Activated T-cell treated with anti-CD3 and anti-CD28 coated beads, Interleukin-2, amount 50 U/mL, for 72 hours (primary cell): ENCODE data around the gene CBX7. TPM values are rescaled to one million over a fixed set of nuclear protein-coding genes. Genes with fewer than 3 reads are reported as not detected.

Experiments
- ATAC-seq, 2 donors: fragments of 150-1000 bp; cut with Tn5 transposase; replicated peaks in 1 of 2; 2 replicates each; pipeline ENCODE4 v1.10.0; 2021; ENCODE audit warnings: moderate library complexity in 2 of 2, mild to moderate bottlenecking in 1 of 2
- DNase-seq, 2 donors: peaks; one replicate each; pipeline ENCODE4 v3.0.0; 2021 to 2022; ENCODE audit warnings: mixed read lengths in 1 of 2
- H3K27ac Mint-ChIP-seq: one replicate; pipeline ENCODE4 v1.8.0; 2022; ENCODE audit warnings: mild to moderate bottlenecking, moderate library complexity, mixed read lengths
- H3K27me3 Mint-ChIP-seq: one replicate; pipeline ENCODE4 v1.8.0; 2022; ENCODE audit warnings: low read depth, mixed read lengths
- H3K36me3 Mint-ChIP-seq, 2 donors: one replicate each; pipeline ENCODE4 v1.8.0; 2022; ENCODE audit warnings: mixed read lengths in 2 of 2, mild to moderate bottlenecking in 1 of 2; ENCODE audit not compliant: insufficient read depth in 2 of 2
- H3K4me1 Mint-ChIP-seq: one replicate; pipeline ENCODE4 v1.8.0; 2022; ENCODE audit warnings: low read depth, mixed read lengths
- H3K4me3 Mint-ChIP-seq, 2 donors: one replicate each; pipeline ENCODE4 v1.8.0; 2022; ENCODE audit warnings: mild to moderate bottlenecking in 2 of 2, mixed read lengths in 2 of 2, moderate library complexity in 2 of 2
- H3K9me3 Mint-ChIP-seq, 2 donors: one replicate each; pipeline ENCODE4 v1.8.0; 2022; ENCODE audit warnings: mixed read lengths in 2 of 2
- total RNA-seq, 2 donors: library from RNA; stranded (reverse); gene quantifications; one replicate each; pipeline ENCODE4 v1.2.3, GENCODE V29; 2022

CBX7 gene
- total RNA-seq, 2 donors from 2014 or later: 41.5 to 61.0 TPM

DNA sequence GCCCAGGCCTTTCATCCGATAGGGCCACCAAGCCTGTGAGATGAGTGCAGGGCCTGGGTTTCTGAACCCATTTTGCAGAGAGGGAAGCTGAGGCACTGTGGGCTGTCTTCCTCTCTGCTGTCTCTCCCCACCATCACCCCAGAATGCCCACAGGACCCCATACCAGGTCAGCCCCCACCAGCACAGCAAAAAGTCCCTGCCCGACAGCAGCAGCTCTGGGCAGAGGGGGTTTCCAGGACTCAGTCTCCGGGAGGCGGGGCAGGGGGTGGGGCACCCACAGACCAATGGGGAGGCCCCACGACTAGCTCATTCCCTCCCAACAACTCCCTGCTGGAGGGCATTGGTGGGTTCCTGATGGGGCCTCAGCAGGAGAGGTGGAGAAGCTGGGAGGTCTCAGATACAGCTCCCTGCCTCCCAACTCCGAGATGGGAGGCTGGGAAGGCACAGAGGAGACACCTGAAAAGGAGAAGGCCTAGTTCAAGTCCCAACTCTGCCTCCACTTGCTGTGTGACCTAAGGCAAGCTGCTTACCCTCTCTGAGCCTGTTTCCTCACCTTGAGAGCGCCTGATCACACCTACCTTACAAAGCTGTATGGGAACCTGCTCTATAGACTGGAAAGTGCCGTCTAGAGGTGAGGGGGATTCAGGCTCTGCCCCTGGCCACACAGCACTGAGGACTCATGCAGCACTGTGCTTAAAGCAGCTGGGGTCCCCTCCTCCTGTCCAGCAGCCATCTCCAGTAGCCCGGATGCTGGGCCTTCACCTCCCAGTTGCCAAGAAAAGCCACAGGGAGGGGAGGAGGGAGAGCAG lies 3.5 kb downstream of the CBX7 start:
- H3K4me1 Mint-ChIP-seq: peaks cover 56% of the 10 kb centered on the region
- peak overlapping the region; percentile 58 to 88 for H3K4me3 Mint-ChIP-seq
- ATAC-seq (peak; percentile 16 to 37), DNase-seq (peak; percentile 73 to 80)
- no peaks in the 10 kb centered on the region for H3K9me3 Mint-ChIP-seq
- H3K27me3 Mint-ChIP-seq: peaks cover 8% of the 10 kb centered on the region
- H3K27ac Mint-ChIP-seq: peak overlapping the region; percentile 65
- peaks cover 0 to 1% of the 10 kb centered on the region in 2 donors for H3K36me3 Mint-ChIP-seq

DNA sequence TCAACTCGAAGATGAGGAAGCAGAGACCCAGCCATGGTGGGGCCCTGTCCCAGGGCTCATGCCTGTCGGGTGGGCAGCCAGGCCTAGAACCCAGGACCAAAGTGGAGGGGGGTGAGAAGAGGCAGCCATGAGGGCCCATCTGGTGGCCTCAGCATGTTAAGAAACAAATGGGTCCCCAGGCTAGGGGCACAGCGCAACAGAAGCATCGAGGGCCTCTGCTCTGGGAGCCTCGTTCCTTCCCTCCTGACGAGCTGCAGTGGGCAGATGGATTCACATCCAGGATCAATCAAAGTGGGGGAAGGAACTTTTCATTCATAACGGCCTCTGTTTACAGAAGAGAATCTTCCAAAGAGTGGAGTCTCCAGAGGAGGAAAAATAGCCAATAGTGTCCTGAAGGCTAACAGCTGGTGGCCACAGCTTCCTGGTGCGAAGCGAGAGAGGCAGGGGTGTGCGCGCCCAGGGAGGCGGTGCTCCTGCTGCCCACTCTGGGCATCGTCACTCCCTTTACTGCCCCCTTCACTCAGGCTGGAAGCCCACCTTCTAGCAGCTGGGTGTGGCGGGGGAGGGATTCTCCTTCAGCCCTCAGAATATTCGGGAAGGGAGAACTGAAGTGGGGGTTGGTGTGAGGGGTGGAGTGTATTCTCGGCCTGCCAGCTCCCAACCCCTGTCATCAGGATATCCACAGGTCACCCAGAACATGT lies 4.3 kb downstream of the CBX7 start:
- Mint-ChIP-seq H3K27ac (no peak overlapping the region), H3K4me3 (peak overlapping the region; percentile 58 to 88), H3K9me3 (no peaks in the 10 kb centered on the region), H3K27me3 (no peaks in the 10 kb centered on the region), H3K4me1 (peaks cover 52% of the 10 kb centered on the region), H3K36me3 (no peaks in the 10 kb centered on the region)
- ATAC-seq: no peak
- no peak for DNase-seq

GRCh38 chr22:39147335-39148025 lies 5.0 kb downstream of the CBX7 start:
- no peak for DNase-seq
- H3K4me1 Mint-ChIP-seq: peaks cover 52% of the 10 kb centered on the region
- no peak for ATAC-seq
- H3K27ac Mint-ChIP-seq: peak overlapping the region; percentile 42
- no peaks in the 10 kb centered on the region for H3K36me3 Mint-ChIP-seq
- H3K4me3 Mint-ChIP-seq: peak overlapping the region; percentile 10 to 52
- H3K27me3 Mint-ChIP-seq: no peaks in the 10 kb centered on the region
- H3K9me3 Mint-ChIP-seq: no peaks in the 10 kb centered on the region

DNA sequence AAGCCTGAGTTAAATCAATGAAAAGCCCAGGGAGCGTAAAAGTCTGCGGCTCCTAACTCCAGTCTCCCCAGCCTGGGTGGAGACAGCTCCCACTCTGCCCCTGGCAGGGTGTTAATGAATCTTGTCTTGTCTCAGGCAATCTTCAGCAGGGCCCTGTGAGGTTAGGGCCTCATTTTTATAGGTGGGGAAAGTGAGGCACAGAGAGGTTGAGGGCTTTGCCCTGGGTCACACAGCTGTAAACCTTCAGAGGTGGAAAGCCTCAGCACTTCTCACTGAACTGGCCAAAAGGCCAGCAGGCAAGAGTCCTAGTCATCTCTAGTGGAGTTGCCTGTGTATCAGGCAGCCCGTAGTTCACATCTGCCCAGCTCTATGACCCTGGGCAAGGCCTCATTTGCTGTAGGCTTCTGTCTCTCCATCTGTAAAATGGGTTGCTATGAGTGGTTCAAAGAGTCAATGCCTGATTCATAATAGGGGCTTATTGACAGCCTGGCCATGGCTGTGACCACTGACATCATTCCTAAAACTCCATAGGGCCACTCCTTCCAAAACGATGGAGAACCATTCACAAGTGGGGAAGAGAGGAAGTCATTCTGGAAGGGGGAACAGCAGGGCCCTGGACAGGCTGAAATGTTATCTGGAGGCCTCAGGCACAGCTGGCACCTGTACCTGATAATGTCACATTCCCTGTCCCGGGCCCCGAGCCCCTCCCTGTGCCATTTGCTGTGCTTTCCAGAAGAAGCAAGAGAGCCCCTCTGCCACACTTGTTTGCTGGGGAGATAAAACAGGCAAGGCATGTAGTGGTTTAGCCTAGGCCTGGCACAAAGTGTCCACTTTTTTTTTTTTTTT lies 6.0 kb downstream of the CBX7 start:
- peak overlapping the region; percentile 68 for H3K27ac Mint-ChIP-seq
- no peak for DNase-seq
- no peaks in the 10 kb centered on the region for H3K9me3 Mint-ChIP-seq
- ATAC-seq: no peak
- H3K36me3 Mint-ChIP-seq: no peaks in the 10 kb centered on the region
- H3K4me3 Mint-ChIP-seq: peak overlapping the region; percentile 81 to 83
- H3K4me1 Mint-ChIP-seq: peaks cover 51% of the 10 kb centered on the region
- no peaks in the 10 kb centered on the region for H3K27me3 Mint-ChIP-seq

DNA sequence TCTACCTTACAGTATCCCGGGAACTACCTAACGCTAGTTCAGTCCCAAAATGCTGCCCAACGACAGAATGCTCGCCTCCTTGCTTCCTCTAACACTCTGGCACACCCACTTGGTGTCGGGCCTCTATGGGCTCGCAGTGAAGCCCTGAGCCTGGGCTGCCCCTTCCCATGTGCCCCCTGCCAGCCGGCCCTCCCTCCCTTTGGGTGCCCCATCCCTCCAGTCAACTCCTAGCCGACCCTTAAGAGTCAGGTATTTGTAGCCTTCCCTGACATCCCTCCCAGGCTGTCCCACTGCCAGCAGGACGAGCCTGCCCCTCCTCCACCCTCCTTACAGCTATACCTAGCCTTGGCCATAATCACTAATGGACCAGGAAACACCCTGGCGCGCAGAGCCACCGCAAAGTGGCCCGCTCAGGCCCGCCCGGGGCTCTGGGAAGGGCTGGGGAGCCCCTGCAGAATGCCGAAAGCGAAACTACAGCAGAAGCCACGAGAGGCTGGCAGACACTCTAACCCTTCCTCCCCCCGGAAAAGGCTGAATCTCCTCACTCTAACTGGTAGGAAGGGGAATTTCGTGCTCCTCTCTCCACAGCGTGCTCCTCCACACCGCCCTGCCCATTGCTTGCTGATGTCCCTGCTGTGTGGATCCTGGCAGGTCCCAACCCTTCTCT lies 8.2 kb downstream of the CBX7 start:
- no peaks in the 10 kb centered on the region for H3K36me3 Mint-ChIP-seq
- no peaks in the 10 kb centered on the region for H3K9me3 Mint-ChIP-seq
- peak overlapping the region; percentile 34 for H3K27ac Mint-ChIP-seq
- peak overlapping the region; percentile 92 to 95 for H3K4me3 Mint-ChIP-seq
- ATAC-seq (peak; percentile 45), DNase-seq (peak; percentile 63 to 66)
- H3K4me1 Mint-ChIP-seq: peaks cover 29% of the 10 kb centered on the region
- H3K27me3 Mint-ChIP-seq: no peaks in the 10 kb centered on the region

- H3K27me3 Mint-ChIP-seq: no peaks in the 10 kb centered on the region
- H3K4me3 Mint-ChIP-seq: no peak overlapping the region
- peaks cover 20% of the 10 kb centered on the region for H3K4me1 Mint-ChIP-seq
- DNase-seq: no peak
- no peaks in the 10 kb centered on the region for H3K9me3 Mint-ChIP-seq
- no peak for ATAC-seq
- no peaks in the 10 kb centered on the region for H3K36me3 Mint-ChIP-seq
- H3K27ac Mint-ChIP-seq: no peak overlapping the region
These were observed 10.3 kb downstream of the CBX7 start for GRCh38 chr22:39142088-39142680.

DNA sequence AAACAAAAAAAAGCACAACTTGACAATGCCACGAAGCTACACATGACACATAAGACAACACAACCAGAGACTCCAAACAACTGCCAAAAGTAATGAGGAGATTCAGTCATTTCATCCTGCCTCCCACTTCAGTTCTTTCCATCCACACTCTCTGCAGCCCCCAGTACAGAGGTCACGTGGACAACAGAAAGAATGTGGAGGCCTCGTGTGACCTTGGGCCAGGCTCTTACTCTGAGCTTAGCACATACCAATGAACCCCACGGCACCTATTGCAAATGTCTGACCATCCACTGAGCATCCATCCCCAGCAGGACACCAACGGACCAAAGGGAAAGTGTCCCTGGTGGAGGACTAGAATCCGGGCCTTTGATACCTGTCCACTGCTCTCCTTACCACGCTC lies 12.5 kb downstream of the CBX7 start:
- Mint-ChIP-seq H3K36me3 (no peaks in the 10 kb centered on the region), H3K9me3 (no peaks in the 10 kb centered on the region), H3K4me3 (no peak overlapping the region), H3K27ac (no peak overlapping the region), H3K27me3 (no peaks in the 10 kb centered on the region), H3K4me1 (peaks cover 11% of the 10 kb centered on the region)
- no peak for ATAC-seq
- DNase-seq: no peak

DNA sequence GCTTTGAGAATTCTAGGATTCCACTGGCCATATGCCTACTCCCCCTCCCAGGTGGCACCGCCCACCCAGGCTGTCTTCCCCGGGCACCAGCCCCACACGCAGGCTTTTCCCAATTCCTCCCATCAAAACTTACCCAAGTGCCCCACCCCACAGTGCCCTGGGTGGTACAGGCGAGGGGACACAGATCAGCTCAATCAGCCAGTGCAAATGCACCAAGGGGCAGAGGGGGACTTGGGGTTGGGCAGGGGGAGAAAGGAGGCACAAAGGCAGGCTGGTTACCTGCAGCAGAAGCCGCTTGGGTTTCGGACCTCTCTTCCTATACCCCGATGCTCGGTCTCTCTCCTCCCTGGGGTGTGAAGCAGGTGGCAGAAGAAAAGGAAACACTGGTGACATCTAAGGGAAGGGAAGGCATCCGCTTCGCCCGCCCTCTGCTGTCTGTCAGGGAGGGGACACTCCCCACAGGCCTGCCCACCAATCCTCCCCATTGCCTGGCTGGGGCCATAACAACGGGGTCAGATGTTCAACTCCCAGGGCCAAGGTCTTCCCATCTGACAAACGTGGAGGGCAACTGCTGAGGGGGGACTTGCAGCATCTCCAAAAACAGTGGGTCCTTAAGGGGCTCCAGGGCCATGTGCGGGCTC lies 14.0 kb downstream of the CBX7 start:
- Mint-ChIP-seq H3K27me3 (no peaks in the 10 kb centered on the region), H3K4me3 (no peak overlapping the region), H3K9me3 (no peaks in the 10 kb centered on the region), H3K27ac (no peak overlapping the region), H3K36me3 (no peaks in the 10 kb centered on the region), H3K4me1 (no peaks in the 10 kb centered on the region)
- DNase-seq: no peak
- no peak for ATAC-seq

DNA sequence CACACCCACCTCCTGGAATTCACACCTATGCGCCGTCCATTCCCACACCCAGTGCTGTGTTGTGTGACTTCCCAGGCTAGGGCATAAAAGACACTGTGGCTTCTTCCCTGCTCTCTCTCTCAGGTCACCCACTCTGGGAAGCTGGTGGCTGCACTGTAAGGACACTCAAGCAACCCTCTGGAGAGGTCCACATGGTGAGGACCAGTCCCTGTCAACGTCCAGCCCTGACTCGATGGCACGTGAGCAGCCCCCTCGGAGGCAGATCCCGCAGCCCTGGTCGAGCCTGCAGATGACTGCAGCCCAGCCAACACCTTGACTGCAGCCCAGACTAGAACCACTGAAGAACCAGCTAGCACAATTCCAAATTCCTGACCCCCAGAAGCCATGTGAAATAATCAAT lies 16.2 kb downstream of the CBX7 start:
- H3K27me3 Mint-ChIP-seq: no peaks in the 10 kb centered on the region
- DNase-seq: no peak
- no peaks in the 10 kb centered on the region for H3K36me3 Mint-ChIP-seq
- H3K27ac Mint-ChIP-seq: no peak overlapping the region
- H3K9me3 Mint-ChIP-seq: no peaks in the 10 kb centered on the region
- H3K4me3 Mint-ChIP-seq: no peak overlapping the region
- no peaks in the 10 kb centered on the region for H3K4me1 Mint-ChIP-seq
- ATAC-seq: no peak

- no peaks in the 10 kb centered on the region for H3K4me1 Mint-ChIP-seq
- no peaks in the 10 kb centered on the region for H3K36me3 Mint-ChIP-seq
- no peaks in the 10 kb centered on the region for H3K9me3 Mint-ChIP-seq
- no peak overlapping the region for H3K4me3 Mint-ChIP-seq
- peak; percentile 60 to 62 for ATAC-seq
- no peaks in the 10 kb centered on the region for H3K27me3 Mint-ChIP-seq
- no peak overlapping the region for H3K27ac Mint-ChIP-seq
- peak; percentile 46 to 55 for DNase-seq
These were observed 17.2 kb downstream of the CBX7 start for GRCh38 chr22:39135092-39135896.
